Measurements from ENCODE around the gene HTR1D.
"Not testable (repeated sequence)": the region's sequence is repeated elsewhere in the genome, so short reads cannot be mapped to it uniquely, and the experiment has no call there.

The HTR1D gene, protein sequence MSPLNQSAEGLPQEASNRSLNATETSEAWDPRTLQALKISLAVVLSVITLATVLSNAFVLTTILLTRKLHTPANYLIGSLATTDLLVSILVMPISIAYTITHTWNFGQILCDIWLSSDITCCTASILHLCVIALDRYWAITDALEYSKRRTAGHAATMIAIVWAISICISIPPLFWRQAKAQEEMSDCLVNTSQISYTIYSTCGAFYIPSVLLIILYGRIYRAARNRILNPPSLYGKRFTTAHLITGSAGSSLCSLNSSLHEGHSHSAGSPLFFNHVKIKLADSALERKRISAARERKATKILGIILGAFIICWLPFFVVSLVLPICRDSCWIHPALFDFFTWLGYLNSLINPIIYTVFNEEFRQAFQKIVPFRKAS

GRCh38 chr1:23217421-23218115 lies at the start of gene HTR1D:
TSS of gene HTR1D (minus strand) at chr1:23217502. CDS start at chr1:23194219, 23,283 bp downstream.
- no peak for DNase-seq

- DNase-seq = no peak
Measured at GRCh38 chr1:23263380-23263887, 46.1 kb upstream of the HTR1D start.

- not testable (repeated sequence) for DNase-seq
Measured at GRCh38 chr1:23258082-23258481, 40.8 kb upstream of the HTR1D start.

DNA sequence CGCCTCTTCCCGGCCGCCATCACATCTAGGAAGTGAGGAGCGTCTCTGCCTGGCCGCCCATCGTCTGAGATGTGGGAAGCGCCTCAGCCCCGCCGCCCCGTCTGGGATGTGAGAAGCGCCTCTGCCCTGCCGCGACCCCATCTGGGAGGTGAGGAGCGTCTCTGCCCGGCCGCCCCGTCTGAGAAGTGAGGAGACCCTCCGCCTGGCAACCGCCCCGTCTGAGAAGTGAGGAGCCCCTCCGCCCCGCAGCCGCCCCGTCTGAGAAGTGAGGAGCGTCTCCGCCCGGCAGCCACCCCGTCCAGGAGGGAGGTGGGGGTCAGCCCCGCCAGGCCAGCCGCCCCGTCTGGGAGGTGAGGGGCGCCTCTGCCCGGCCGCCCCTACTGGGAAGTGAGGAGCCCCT lies 40.1 kb upstream of the HTR1D start:
- not testable (repeated sequence) for DNase-seq

- no peak for DNase-seq
Measured at GRCh38 chr1:23254584-23254983, 37.3 kb upstream of the HTR1D start.

GRCh38 chr1:23251812-23252211 lies 34.5 kb upstream of the HTR1D start:
- no peak for DNase-seq

DNA sequence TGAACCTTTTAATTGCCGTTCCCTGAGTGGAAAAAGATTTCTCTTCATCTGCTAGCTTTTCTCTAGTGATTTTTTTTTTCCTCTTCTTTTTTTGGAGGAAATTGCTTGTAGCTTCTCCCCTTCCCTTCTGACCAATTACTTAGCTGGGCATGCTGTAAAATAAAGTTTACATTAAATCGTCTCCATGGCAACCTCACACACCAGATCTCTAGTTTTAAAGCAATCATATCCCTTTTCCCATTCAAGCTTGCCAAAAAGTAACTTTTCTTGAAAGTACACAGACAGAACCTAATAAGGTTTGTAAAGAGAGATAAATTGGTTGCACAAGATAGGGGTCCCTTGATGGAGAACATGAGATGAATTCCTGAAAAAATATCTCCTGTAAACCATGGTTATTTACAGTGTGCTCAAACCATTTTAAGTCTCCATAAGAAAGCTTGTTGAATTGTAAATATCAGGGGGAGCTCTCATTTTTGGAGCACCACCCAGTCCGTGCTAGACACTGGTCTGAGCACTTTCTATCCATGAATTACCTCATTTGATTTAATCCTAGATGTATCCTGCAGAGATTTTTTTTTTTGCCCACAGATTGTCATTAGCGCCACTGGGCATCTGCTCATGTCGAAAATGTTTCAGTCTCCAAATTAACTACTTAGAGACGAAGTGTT lies 32.6 kb upstream of the HTR1D start:
- DNase-seq = no peak

GRCh38 chr1:23247276-23247675 lies 30.0 kb upstream of the HTR1D start:
- no peak for DNase-seq

DNA sequence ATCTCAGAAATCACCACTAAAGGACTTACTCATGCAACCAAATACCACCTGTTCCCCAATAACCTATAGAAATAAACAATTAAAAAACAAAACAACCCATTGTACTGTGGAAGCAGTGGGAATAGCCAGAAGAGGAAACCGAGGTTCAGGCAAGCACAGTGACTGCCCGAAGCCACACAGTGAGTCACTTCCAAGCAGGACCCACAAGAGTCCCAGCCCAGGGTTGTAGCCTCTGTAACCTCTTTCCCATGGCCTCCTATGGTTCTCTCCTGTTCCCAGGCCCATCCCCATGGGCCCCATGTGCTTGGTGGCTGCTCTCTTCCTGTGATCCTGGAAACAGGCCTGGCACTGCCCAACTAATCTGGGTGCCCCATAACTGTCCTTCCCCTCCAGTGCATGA lies 29.0 kb upstream of the HTR1D start:
- DNase-seq = no peak

GRCh38 chr1:23244256-23244761 lies 27.0 kb upstream of the HTR1D start:
- DNase-seq = no peak

DNA sequence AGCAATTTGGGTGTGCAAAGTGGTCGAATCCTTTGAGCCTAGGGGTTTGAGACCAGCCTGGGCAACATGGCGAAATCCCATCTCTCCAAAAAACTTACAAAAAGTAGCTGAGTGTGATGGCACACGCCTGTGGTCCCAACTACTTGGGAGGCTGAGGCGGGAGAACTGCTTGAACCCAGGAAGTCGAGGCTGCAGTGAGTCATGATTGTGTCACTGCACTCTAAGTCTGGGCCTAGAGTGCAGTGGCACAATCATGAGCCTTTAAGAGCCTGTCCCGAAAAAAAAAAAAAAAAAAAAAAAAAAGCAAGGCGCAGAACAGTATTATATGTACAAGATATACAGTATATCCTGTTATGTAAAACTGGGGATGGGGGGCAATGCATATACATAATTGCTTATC lies 25.1 kb upstream of the HTR1D start:
- no peak for DNase-seq

DNA sequence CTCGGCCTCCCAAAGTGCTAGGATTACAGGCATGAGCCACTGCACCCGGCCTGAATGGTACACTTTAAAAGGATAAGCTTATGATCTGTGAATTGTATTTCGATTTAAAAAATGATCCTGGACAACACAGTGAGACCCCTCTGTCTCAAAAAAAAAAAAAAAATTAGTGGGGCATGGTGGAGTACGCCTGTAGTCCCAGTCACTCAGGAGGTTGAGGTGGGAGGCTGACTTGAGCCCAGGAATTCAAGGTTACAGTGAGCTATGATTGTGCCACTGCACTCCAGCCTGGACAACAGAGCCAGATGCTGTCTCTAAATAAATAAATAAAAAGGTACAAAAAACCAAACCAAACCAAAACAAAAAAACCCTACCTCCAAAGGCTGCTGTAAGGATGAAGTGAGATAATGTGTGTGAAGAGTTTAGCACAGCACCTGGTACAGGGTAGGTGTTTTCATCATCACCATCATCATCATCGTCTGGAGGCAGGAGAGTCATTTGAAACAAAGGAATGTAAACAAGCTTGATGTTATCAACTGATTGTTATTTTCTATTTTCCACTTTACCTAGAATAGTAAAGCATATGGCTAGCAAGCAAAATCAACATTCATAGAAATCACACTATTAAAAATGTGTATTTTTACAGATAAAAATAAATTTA lies 22.5 kb upstream of the HTR1D start:
- no peak for DNase-seq

GRCh38 chr1:23238565-23238964 lies 21.3 kb upstream of the HTR1D start:
- no peak for DNase-seq

DNA sequence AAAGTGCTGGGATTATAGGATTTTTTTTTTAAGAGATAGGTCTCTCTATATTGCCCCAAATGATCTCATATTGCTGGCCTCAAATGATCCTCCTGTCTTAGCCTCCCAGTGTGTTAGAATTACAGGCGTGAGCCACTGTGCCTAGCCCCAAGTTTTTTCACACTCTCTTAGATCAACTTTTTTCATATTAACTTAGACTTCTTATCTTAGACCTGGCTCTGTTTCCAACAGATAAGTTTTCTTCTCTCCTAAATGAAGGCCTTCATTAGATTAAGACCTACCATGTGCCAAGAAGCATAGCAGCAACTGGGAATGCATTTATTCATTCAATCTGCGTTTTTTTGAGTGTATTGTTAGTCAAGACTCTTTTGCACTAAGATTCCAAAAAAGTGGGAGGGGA lies 20.2 kb upstream of the HTR1D start:
- DNase-seq = no peak

- no peak for DNase-seq
Measured at GRCh38 chr1:23227806-23228205, 10.5 kb upstream of the HTR1D start.

DNA sequence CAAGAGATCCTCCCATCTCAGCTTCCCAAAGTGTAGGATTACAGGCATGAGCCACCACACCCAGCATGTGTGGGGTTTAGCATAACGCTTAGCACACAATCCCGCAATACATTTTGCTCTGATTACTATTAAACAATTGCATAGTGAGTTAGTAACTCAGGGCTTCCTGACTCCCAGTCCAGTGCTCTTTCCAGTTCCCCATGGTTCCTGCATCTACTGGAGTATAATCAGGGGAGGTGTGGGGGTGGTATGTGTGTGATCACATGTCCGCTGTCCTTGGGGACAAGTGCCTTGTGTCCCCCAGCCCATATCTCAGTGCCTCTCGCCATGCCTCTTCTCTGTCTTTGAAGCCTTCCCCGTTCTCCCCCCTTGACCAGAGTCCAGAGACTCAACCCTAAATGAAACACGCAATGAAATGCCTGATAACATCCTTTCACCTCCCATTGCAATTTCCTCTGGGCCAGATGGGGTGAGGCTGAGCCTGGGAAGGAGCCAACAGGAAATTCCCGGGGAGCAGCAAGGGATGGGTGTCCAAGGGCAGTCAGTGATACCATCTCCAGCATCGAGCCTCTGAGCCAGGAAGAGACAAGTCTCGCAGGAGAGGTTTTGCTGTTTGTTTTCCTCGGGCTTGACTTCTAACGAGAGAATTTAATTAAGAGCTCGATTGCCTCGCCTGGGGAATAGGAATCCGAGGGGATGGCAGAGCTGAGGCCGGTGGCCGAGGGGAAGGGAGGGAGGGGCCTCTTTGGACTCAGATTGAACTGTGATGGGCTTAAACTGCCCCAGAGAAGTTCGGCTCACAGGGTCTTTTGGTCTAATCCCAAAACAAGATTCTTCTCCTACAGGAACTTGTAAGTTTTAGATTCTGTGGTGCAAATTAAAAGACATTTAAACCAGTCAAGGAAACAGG lies 7.7 kb upstream of the HTR1D start:
- DNase-seq = no peak

- not testable (repeated sequence) for DNase-seq
Measured at GRCh38 chr1:23223963-23224362, 6.7 kb upstream of the HTR1D start.

DNA sequence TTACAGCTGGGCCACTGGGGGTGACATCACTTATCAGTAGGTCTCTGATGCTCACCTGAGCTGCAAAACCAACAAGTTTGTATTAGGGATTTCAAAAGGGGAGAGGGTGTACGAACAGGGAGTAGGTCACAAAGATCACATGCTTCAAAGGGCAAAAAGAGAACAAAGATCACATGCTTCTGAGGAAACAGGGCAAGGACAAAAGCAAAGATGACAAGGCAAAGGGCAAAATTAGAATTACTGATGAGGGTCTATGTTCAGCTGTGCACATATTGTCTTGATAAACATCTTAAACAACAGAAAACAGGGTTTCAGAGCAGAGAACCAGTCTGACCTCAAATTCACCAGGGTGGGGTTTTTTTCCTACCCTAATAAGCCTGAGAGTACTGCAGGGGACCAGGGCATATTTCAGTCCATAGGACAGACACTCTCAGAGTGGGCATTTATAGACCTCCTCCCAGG lies 6.2 kb upstream of the HTR1D start:
- DNase-seq = not testable (repeated sequence)

DNA sequence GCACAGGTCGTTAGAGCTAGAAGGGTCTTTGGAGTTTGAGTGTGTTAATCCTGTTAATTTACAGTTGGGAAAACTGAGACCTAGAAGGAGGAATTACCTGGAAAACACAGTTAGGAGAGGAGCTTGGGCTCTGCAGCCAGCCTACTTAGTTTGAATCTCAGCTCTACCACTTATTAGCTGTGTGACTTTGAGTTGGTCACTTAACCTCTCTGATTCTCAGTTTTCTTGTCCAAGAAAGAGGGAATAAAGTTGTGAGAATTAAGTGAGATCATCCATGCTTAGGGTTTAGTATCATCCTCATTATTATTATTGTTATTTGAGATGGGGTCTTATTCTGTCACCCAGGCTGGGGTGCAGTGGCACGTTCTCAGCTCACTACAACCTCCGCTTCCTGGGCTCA lies 5.4 kb upstream of the HTR1D start:
- DNase-seq = no peak

DNA sequence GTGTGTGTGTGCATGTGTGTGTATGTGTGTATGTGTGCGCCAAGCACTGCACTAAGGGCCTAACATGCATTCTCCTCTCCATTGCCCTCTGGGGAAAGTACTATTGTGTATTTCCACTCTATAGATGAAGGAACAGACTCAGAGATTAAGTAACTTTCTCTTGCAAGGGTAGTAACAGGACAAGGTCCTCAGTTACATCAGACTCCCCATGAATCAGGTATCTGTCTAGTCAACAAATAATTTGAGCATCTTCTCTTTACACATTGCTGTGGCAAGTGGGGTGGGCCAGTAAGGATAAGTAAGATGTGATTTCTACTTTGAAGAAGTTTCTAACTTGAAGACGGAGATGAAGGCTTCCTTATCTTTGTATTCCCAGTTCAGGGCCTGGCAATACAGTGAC lies 5.0 kb upstream of the HTR1D start:
- DNase-seq = no peak

DNA sequence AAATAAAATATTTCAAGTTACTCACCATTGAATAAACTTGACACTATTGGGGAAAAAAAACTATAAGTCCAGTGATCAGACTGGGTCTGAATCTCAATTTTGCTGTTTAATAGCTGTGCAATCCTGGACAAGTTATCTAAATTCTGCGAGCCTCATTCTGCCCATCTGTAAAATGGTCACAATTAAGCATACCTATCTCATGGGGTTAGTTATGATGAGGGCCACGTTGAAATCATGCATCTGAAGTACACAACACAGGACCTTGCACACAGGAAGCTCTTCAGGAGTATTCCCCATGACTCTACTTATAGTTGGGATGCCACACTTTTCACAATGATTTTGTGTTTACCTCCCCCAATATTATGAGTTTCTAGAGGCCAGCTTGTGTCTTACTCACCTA lies 3.8 kb upstream of the HTR1D start:
- no peak for DNase-seq

All from midbrain (tissue), 1 donor.